Measurements from ENCODE around the gene MYOF. TPM values are rescaled to one million over a fixed set of nuclear protein-coding genes. Genes with fewer than 3 reads are reported as not detected.

The MYOF gene
- total and polyA plus RNA-seq, 2 of the 8 experiments (the other 6 are each of a cell fraction or from before 2014, with no cell fraction given): 0.98 to 2.3 TPM

DNA sequence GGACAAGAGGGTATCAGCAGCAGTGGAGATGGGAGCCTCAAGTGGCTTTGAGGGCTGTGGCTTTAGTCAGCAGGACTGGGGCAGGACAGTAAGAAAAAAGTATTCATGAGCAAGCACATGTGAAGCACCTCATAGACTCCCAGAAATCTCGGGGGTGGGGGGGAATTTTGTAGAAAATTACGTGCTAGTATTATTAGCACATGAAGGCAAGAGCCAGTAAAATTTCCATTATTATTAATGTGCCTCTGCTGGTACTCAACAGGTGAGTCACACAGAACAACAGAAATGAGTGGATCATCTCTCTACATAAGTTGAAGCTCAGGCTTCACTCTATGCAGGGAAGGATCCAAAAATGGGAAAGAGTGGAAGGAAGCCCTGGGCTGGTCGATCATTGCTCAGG is 114.5 kb downstream of the MYOF start (continued):
- TF ChIP-seq RXRA (IDR thresholded peaks at IDR 0.05; ENCODE audit: insufficient read depth, low read depth, low read length) (no peak), ASH2L (IDR thresholded peaks at IDR 0.05; ENCODE audit: low read length) (no peak), KDM5A (IDR thresholded peaks at IDR 0.05; ENCODE audit: low read length) (no peak)
